ENCODE data around the gene CNIH4. TPM values are rescaled to one million over a fixed set of nuclear protein-coding genes. Genes with fewer than 3 reads are reported as not detected.

Gene CNIH4
- 10 to 100 TPM; 27.7 to 63.9 (median 41.0) TPM for total RNA-seq

- TF ChIP-seq, protein P1, sequence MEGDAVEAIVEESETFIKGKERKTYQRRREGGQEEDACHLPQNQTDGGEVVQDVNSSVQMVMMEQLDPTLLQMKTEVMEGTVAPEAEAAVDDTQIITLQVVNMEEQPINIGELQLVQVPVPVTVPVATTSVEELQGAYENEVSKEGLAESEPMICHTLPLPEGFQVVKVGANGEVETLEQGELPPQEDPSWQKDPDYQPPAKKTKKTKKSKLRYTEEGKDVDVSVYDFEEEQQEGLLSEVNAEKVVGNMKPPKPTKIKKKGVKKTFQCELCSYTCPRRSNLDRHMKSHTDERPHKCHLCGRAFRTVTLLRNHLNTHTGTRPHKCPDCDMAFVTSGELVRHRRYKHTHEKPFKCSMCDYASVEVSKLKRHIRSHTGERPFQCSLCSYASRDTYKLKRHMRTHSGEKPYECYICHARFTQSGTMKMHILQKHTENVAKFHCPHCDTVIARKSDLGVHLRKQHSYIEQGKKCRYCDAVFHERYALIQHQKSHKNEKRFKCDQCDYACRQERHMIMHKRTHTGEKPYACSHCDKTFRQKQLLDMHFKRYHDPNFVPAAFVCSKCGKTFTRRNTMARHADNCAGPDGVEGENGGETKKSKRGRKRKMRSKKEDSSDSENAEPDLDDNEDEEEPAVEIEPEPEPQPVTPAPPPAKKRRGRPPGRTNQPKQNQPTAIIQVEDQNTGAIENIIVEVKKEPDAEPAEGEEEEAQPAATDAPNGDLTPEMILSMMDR (IDR thresholded peaks at IDR 0.05; ENCODE audit: low read depth): no peak
Observed at GRCh38 chr1:224356685-224357625, at the start of gene CNIH4. TSS of gene CNIH4 (plus strand) at chr1:224356879. CDS start at chr1:224356925, 46 bp downstream.

DNA sequence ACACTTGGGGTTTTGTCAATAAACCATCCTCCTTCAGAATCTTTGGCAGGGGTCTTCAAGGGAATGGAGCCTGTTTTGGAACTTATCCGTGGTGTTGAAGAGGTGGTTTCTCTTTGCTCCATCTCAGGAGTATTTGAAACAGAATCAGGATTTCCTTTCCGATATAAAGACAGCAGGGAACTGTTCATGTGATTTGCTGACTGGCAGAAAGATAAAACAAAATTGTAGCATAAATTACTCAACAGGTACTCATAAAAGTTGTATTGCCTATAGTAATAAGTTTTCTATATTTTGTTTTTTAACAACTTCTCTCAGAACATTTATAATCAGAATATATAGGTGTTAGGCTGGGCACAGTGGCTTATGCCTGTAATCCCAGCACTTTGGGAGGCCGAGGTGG is 48.6 kb upstream of the CNIH4 start:
- TF ChIP-seq, protein P1 (IDR thresholded peaks at IDR 0.05; ENCODE audit: low read depth): no peak

GRCh38 chr1:224312025-224312424 is 44.7 kb upstream of the CNIH4 start:
- TF ChIP-seq, protein P1 (IDR thresholded peaks at IDR 0.05; ENCODE audit: low read depth): no peak

GRCh38 chr1:224317383-224318045 is 39.2 kb upstream of the CNIH4 start:
- TF ChIP-seq, protein P1 (IDR thresholded peaks at IDR 0.05; ENCODE audit: low read depth): no peak

- TF ChIP-seq, protein P1 (IDR thresholded peaks at IDR 0.05; ENCODE audit: low read depth): no peak
Observed at GRCh38 chr1:224321706-224322105, 35.0 kb upstream of the CNIH4 start.

GRCh38 chr1:224325959-224326358 is 30.7 kb upstream of the CNIH4 start:
- TF ChIP-seq, protein P1 (IDR thresholded peaks at IDR 0.05; ENCODE audit: low read depth): no peak

DNA sequence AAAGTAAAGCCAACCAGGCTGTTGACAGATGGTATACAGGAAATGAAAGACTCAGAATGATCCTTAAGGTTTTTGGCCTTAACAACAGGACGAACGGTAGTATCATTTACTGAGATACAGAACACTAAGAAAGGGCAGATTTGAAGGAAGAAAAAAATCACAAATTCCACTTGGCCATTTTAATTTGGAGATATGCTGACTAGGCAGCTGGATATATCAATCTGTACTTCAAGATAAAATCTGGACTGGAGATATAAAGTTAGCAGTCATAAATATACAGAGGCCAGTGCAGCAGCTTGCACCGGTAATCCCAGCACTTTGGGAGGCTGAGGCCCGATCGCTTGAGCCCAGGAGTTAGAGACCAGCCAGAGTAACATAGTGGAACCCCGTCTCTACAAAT is 28.0 kb upstream of the CNIH4 start:
- TF ChIP-seq, protein P1 (IDR thresholded peaks at IDR 0.05; ENCODE audit: low read depth): no peak
